HepG2 (cell line): ENCODE results near the gene RPL32. TPM values are rescaled to one million over a fixed set of nuclear protein-coding genes. Genes with fewer than 3 reads are reported as not detected.

Source experiments
- ATAC-seq: fragments of 200-7000 bp; cut with Tn5 transposase; 3 replicates; pipeline ENCODE4 v1.9.1; 2020; ENCODE audit warnings: mild to moderate bottlenecking, moderate library complexity
- BruUV-seq: library from RNA; stranded (reverse); fragments of 400-500 nt; replicated peaks from 2 replicates; lab custom pipeline; 2021; lab: Mats Ljungman, UMichigan
- CTCF ChIA-PET: fragments of 300-600 bp; formaldehyde crosslinking; extraction: SDS; loops from one replicate; lab custom pipeline; 2021; ENCODE audit warnings: low total read pairs, inconsistent platforms, low intra/inter-chr PET ratio; lab: Yijun Ruan, JAX
- POLR2A ChIA-PET: fragments of 350-600 bp; sonication (Branson Sonifier 250); formaldehyde crosslinking; loops from one replicate; lab custom pipeline; 2020; ENCODE audit warnings: antibody characterized with exemption, inconsistent platforms; lab: Yijun Ruan, JAX
- DNase-seq: peaks from one replicate; pipeline ENCODE4 v3.0.0-alpha.2; 2015; ENCODE audit warnings: low spot score
- FAIRE-seq: peaks from 3 replicates; lab custom pipeline; 2011; peaks lifted over from hg19 to GRCh38; lab: Jason Lieb, UNC
- H2AFZ ChIP-seq: one replicate; pipeline ENCODE4 v1.6.1; 2011; ENCODE audit warnings: low read length, inconsistent platforms
- H3K27ac ChIP-seq: fragments of 300-600 bp; 3 replicates; pipeline ENCODE4 v1.8.0; 2011; ENCODE audit warnings: mixed run types, mild to moderate bottlenecking, mixed read lengths, low read length, inconsistent platforms; ENCODE audit not compliant: insufficient read depth; ENCODE audit errors: extremely low read length
- H3K27me3 ChIP-seq, 2 experiments: fragments of 200-600 bp in 1 of 2; 2 replicates in 1 of 2; 3 replicates in 1 of 2; pipeline versions ENCODE4 v1.6.0 to v1.8.0; 2011; ENCODE audit warnings: low read length in 2 of 2, mild to moderate bottlenecking in 2 of 2, moderate library complexity in 2 of 2, inconsistent platforms in 1 of 2; ENCODE audit not compliant: insufficient read depth in 2 of 2, control insufficient read depth in 1 of 2
- H3K36me3 ChIP-seq, 2 experiments: fragments of 200-600 bp in 1 of 2; replicated peaks in 1 of 2; 2 replicates in 1 of 2; 3 replicates in 1 of 2; pipeline versions ENCODE4 v1.5.1 to v1.8.0; 2011; ENCODE audit warnings: low read length in 2 of 2, inconsistent platforms in 1 of 2; ENCODE audit not compliant: insufficient read depth in 2 of 2, control insufficient read depth in 1 of 2
- H3K4me1 ChIP-seq: 2 replicates; pipeline ENCODE4 v1.5.1; 2012; ENCODE audit warnings: low read length, inconsistent platforms; ENCODE audit not compliant: insufficient read depth
- H3K4me2 ChIP-seq: 2 replicates; pipeline ENCODE4 v1.6.0; 2011; ENCODE audit warnings: low read depth, low read length, inconsistent platforms
- H3K4me3 ChIP-seq, 3 experiments: fragments of 200-600 bp in 1 of 3; sonication (generic), shearing (Covaris generic) in 1 of 3; replicated peaks in 1 of 3; 2 replicates each; pipeline ENCODE4 v1.5.1; 2011 to 2016; ENCODE audit warnings: low read length in 3 of 3, inconsistent platforms in 2 of 3, low read depth in 2 of 3, mild to moderate bottlenecking in 2 of 3, control low read depth in 1 of 3, mixed read lengths in 1 of 3; ENCODE audit not compliant: insufficient read depth in 1 of 3
- H3K79me2 ChIP-seq: one replicate; pipeline ENCODE4 v1.6.1; 2011; ENCODE audit warnings: low read length, inconsistent platforms; ENCODE audit not compliant: insufficient read depth
- H3K9ac ChIP-seq: 2 replicates; pipeline ENCODE4 v1.6.0; 2011; ENCODE audit warnings: mild to moderate bottlenecking, low read depth, low read length, inconsistent platforms; ENCODE audit not compliant: insufficient read depth
- H3K9me3 ChIP-seq: 2 replicates; pipeline ENCODE4 v1.5.1; 2012; ENCODE audit warnings: mild to moderate bottlenecking, low read length
- H4K20me1 ChIP-seq: 2 replicates; pipeline ENCODE4 v1.6.0; 2011; ENCODE audit warnings: inconsistent platforms, mild to moderate bottlenecking, low read length, moderate library complexity; ENCODE audit not compliant: insufficient read depth
- DMAP1 ChIP-seq: IDR thresholded peaks from 2 replicates; pipeline ENCODE4 v1.6.1; 2016
- HNF4G ChIP-seq, 2 experiments: sonication (generic) in 1 of 2; formaldehyde crosslinking in 1 of 2; IDR thresholded peaks; 2 replicates each; pipeline versions ENCODE4 v1.4.0 to v1.6.1; 2011 to 2020; ENCODE audit warnings: borderline replicate concordance in 2 of 2, low read depth in 2 of 2, mild to moderate bottlenecking in 2 of 2, low read length in 1 of 2, missing genetic modification reagents in 1 of 2, moderate library complexity in 1 of 2
- PRDM10 ChIP-seq: sonication (generic); formaldehyde crosslinking; IDR thresholded peaks from 2 replicates; pipeline ENCODE4 v1.4.0; 2020; ENCODE audit warnings: low read depth, missing genetic modification reagents
- RFX5 ChIP-seq: IDR thresholded peaks from 2 replicates; pipeline ENCODE4 v1.6.1; 2011; ENCODE audit warnings: low read depth, low read length, improper control_type of control experiment
- ZBTB7B ChIP-seq: sonication (generic); formaldehyde crosslinking; IDR thresholded peaks from 2 replicates; pipeline ENCODE4 v1.4.0; 2020; ENCODE audit warnings: missing genetic modification reagents
- ZFP1 ChIP-seq: IDR thresholded peaks from 2 replicates; pipeline ENCODE4 v1.6.1; 2016
- ZFP36 ChIP-seq: fragments of 150-350 bp; IDR thresholded peaks from 2 replicates; pipeline ENCODE4 v1.6.1; 2018; ENCODE audit warnings: borderline replicate concordance, low read length, low read depth; ENCODE audit not compliant: partially characterized antibody
- ZNF296 ChIP-seq: sonication (generic); formaldehyde crosslinking; conservative IDR thresholded peaks from 2 replicates; pipeline ENCODE4 v1.5.0; 2020; ENCODE audit warnings: mild to moderate bottlenecking, missing genetic modification reagents
- ZNF614 ChIP-seq: IDR thresholded peaks from 2 replicates; pipeline ENCODE4 v1.6.1; 2018; ENCODE audit warnings: missing biosample characterization, missing genetic modification reagents, inconsistent platforms, borderline replicate concordance
- WGBS: methylation state at CpG from one replicate; pipeline ENCODE4 v1.1.6; 2017; ENCODE audit warnings: low lambda C conversion rate; 5-methylcytosine and 5-hydroxymethylcytosine counted together
- in situ Hi-C: cut with HindIII; loops from 2 replicates; pipeline ENCODE4 v1.10.0; 2017; ENCODE audit warnings: low pct_unique_long_range_greater_than_20kb; ENCODE audit not compliant: extremely low pct_ligation_motif_present
- intact Hi-C: fragments of 100-400 bp; cut with micrococcal nuclease; formaldehyde crosslinking; loops from one replicate; pipeline ENCODE4 v1.10.0; 2022; ENCODE audit not compliant: unreplicated experiment
- polyA plus RNA-seq, 8 experiments: library from polyadenylated mRNA; depleted of rRNA in 3 of 8; stranded (reverse) in 7 of 8; unstranded in 1 of 8; fragments of >200 nt; fragmentation: Illumina TruSeq in 4 of 8; extraction: Trizol in 4 of 8; gene quantifications; 2 replicates each; pipeline versions ENCODE4 v1.2.1 to v1.2.3, GENCODE V29; 2011 to 2016; ENCODE audit warnings: low read depth in 4 of 8, missing spikeins in 1 of 8, mixed read lengths in 1 of 8; ENCODE audit not compliant: insufficient read depth in 1 of 8
- total RNA-seq, 5 experiments: library from RNA; depleted of rRNA; stranded (reverse); fragments of >200 nt; fragmentation: Illumina TruSeq; extraction: Trizol; gene quantifications; 2 replicates each; pipeline ENCODE4 v1.2.3, GENCODE V29; 2016; ENCODE audit warnings: low read depth in 1 of 5

RPL32 gene
- total and polyA plus RNA-seq, 2 of the 13 experiments (the other 11 are each of a cell fraction or from before 2014, with no cell fraction given) = 1,781 to 2,401 TPM

GRCh38 chr3:12808587-12808986, 32.8 kb downstream of the RPL32 start (continued):
- TF ChIP-seq ZFP36 (no peak), HNF4G (IDR thresholded peaks at IDR 0.05; ENCODE audit: borderline replicate concordance, low read depth, low read length) (no peak), HNF4G (CRISPR knock-in tag; IDR thresholded peaks at IDR 0.05; ENCODE audit: borderline replicate concordance, low read depth) (no peak), ZNF614 (no peak), RFX5 (no peak)

DNA sequence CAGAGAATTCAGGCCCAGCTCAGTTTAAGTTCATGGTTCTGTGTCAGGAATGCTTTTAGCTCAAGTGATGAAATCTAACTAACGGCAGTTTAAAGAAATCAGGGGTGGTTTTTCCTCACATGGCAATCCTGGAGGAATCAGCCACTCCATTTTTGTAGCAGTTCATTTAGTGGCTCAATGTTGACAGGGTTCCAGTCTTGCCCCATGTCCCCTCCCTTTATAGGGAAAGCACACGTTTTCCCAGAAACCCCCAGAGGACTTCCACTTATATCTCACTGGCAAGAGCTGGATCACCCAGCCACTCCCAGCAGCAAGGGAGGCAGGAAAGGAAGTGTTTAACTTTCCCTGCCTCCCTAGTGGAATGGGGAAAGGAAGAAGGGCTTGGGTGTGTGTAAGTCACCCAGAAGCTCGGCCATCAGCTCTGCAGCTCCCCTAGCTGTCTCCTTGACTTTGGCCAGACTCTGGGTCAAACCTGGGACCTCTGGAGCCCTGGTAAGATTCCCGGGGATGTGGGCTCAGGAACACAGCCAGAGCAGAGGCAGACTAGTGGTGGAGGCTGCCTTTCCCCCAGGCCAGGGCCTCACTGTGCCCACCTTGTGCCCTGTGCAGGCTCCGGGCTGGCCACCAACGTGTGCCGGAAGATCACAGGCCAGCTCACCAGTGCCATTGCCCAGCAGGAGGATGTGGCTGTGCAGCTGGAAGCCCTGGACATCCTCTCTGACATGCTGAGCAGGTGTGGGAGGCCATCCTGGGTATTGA, 33.6 kb downstream of the RPL32 start:
- no peak overlapping the region for H2AFZ ChIP-seq
- H3K9me3 ChIP-seq = no peaks in the 10 kb centered on the region
- H3K4me2 ChIP-seq = 0 out of 2 replicates have a peak overlapping the region, but pooled peaks have one; percentile 10
- BruUV-seq = no TSS peak
- no peak overlapping the region for H3K4me3 ChIP-seq
- H3K9ac ChIP-seq = no peak overlapping the region
- ATAC-seq (no peak), FAIRE-seq (no peak), DNase-seq (no peak)
- ChIA-PET CTCF (no interaction called here), POLR2A (interaction anchor here (0.6 kb wide), 1 partner anchor 173 kb away, joined by 6 read pairs; no protein-coding TSS in a partner anchor)
- peaks cover 0 to 47% of the 10 kb centered on the region in 2 experiments; a peak in 3 of 5 replicates for H3K27me3 ChIP-seq
- TF ChIP-seq PRDM10 (CRISPR knock-in tag) (no peak), ZFP1 (no peak), ZNF296 (CRISPR knock-in tag) (no peak), ZBTB7B (CRISPR knock-in tag) (no peak), DMAP1 (CRISPR knock-in tag) (no peak)
- no peak overlapping the region for H3K27ac ChIP-seq
- in situ Hi-C loops (no loop called here), intact Hi-C loops (loop anchor here (1.0 kb wide), 1 partner anchor 101 kb away; no protein-coding TSS in a partner anchor)
- H3K4me1 ChIP-seq = peaks cover 29% of the 10 kb centered on the region
- no peaks in the 10 kb centered on the region for H4K20me1 ChIP-seq
- no peaks in the 10 kb centered on the region for H3K79me2 ChIP-seq
- H3K36me3 ChIP-seq = no peaks in the 10 kb centered on the region
- WGBS = 4% methylated on average over 3 of the region's 7 CpGs
